Measurements from ENCODE around the gene EXOC3.

Gene EXOC3

DNA sequence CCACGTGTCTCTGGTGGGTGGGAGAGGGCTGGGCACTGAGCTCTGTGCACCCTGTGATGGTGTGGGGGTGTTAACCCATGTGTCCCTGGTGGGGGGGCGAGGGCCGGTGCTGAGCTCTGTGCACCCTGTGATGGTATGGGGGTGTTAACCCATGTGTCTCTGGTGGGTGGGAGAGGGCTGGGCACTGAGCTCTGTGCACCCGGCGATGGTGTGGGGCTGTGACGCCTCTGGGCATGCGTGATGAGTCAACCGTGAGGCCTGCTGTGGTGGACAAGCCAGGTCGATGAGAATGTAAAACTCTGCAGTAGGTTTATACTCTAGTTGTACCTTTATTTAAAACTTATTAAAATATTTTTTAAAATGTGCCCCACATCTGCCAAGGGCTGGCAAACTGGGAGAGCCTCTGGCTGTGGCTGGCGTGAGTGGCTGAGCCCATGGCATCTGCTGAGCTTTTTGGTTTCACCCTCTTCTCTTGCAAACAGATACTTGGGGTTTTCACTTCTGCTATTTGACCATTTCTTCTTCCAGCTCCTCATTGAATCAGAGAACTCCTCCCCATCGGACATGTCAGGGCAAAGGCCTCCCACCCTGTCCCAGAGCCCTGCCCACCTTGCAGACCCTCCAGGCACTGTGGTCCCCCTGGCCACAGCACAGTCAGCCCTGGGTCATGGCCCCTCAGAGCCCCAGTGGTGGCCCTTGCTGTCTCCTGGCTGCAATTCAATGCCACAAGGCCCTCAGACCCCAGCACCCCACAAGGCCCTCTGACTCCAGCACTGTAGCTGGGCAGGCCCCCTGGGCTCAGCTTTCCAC, 18.5 kb upstream of the EXOC3 start:
- TF ChIP-seq FOXA1 (IDR thresholded peaks at IDR 0.05) (no peak), ELF4 (IDR thresholded peaks at IDR 0.05) (no peak), CTBP1 (IDR thresholded peaks at IDR 0.05; ENCODE audit: borderline replicate concordance) (no peak), ARNT (IDR thresholded peaks at IDR 0.05) (no peak), NFRKB (IDR thresholded peaks at IDR 0.05) (no peak), HDGF (IDR thresholded peaks at IDR 0.05; ENCODE audit: borderline replicate concordance) (no peak), L3MBTL2 (conservative IDR thresholded peaks at IDR 0.05) (no peak), SUZ12 (IDR thresholded peaks at IDR 0.05) (no peak), LEF1 (IDR thresholded peaks at IDR 0.05; ENCODE audit: borderline replicate concordance) (no peak), FOXK2 (IDR thresholded peaks at IDR 0.05) (no peak), BHLHE40 (IDR thresholded peaks at IDR 0.05; ENCODE audit: borderline replicate concordance) (no peak)
- TF ChIP-seq, protein P1, sequence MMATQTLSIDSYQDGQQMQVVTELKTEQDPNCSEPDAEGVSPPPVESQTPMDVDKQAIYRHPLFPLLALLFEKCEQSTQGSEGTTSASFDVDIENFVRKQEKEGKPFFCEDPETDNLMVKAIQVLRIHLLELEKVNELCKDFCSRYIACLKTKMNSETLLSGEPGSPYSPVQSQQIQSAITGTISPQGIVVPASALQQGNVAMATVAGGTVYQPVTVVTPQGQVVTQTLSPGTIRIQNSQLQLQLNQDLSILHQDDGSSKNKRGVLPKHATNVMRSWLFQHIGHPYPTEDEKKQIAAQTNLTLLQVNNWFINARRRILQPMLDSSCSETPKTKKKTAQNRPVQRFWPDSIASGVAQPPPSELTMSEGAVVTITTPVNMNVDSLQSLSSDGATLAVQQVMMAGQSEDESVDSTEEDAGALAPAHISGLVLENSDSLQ (IDR thresholded peaks at IDR 0.05): no peak
- CTCF ChIA-PET: interaction anchor here (0.7 kb wide), 1 partner anchor 10 kb away, joined by 3 read pairs; no protein-coding TSS in a partner anchor
- POLR2A ChIA-PET: interaction anchor here (1.1 kb wide), 1 partner anchor 9 kb away, joined by 3 read pairs; no protein-coding TSS in a partner anchor
- no peak for DNase-seq (ENCODE audit: extremely low spot score)

DNA sequence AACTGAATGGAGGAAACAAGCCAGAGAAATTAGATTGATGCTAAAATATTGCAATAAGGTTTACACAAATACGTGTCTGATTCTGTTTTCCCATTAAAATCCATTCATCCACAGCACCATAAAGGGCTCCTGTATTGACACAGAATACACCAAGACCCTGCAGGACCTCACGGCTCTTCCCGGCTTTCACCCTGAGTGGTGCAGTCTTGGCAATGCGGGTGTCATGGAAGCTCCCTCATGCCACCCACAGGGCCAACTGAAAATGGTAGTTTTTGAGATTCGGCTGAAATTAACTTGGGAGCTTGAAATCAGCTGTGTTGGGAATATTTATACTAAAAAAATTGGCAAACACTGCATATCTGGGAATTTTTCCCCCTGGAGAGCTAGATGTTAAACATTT, 17.3 kb upstream of the EXOC3 start:
- DNase-seq (ENCODE audit: extremely low spot score): no peak
- ChIA-PET POLR2A (interaction anchor here (1.1 kb wide), 1 partner anchor 11 kb away, joined by 3 read pairs; no protein-coding TSS in a partner anchor), CTCF (interaction anchor here (0.6 kb wide), 1 partner anchor 11 kb away, joined by 3 read pairs; no protein-coding TSS in a partner anchor)
- no peak for TF ChIP-seq BHLHE40 (IDR thresholded peaks at IDR 0.05; ENCODE audit: borderline replicate concordance)
- TF ChIP-seq HDGF (IDR thresholded peaks at IDR 0.05; ENCODE audit: borderline replicate concordance): no peak
- no peak for TF ChIP-seq NFRKB (IDR thresholded peaks at IDR 0.05)
- TF ChIP-seq LEF1 (IDR thresholded peaks at IDR 0.05; ENCODE audit: borderline replicate concordance): no peak
- TF ChIP-seq SP1 (IDR thresholded peaks at IDR 0.05): no peak
- no peak for TF ChIP-seq FOXK2 (IDR thresholded peaks at IDR 0.05)

DNA sequence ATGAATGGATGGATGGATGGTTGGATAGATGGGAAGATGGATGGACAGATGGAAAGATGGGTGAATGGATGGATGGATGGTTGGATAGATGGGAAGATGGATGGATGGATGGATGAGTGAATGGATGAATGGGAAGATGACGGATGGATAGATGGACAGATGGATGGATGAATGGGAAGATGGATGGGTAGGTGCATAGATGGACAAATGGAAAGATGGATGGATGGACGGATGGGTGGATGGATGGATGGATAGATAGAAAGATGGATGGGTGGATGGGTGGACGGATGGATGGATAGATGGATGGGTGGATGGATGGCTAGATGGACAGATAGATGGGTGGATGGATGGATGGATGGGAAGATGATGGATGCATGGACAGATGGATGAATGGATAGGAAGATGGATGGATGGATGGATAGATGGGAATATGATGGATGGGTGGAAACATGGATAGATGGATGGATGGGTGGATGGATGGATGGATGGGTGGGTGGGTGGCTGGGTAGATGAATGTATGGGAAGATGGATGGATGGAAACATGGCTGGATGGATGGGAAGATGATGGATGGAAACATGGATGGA, 16.5 kb upstream of the EXOC3 start:
- no peak for DNase-seq (ENCODE audit: extremely low spot score)
- POLR2A ChIA-PET: interaction anchor here (1.1 kb wide), 1 partner anchor 12 kb away, joined by 3 read pairs; no protein-coding TSS in a partner anchor
- CTCF ChIA-PET: interaction anchor here (0.6 kb wide), 1 partner anchor 12 kb away, joined by 3 read pairs; no protein-coding TSS in a partner anchor
- TF ChIP-seq TARDBP (IDR thresholded peaks at IDR 0.05): peak; percentile 47; the same call in 1 of the 2 replicates
- TF ChIP-seq LEF1 (IDR thresholded peaks at IDR 0.05; ENCODE audit: borderline replicate concordance): no peak

DNA sequence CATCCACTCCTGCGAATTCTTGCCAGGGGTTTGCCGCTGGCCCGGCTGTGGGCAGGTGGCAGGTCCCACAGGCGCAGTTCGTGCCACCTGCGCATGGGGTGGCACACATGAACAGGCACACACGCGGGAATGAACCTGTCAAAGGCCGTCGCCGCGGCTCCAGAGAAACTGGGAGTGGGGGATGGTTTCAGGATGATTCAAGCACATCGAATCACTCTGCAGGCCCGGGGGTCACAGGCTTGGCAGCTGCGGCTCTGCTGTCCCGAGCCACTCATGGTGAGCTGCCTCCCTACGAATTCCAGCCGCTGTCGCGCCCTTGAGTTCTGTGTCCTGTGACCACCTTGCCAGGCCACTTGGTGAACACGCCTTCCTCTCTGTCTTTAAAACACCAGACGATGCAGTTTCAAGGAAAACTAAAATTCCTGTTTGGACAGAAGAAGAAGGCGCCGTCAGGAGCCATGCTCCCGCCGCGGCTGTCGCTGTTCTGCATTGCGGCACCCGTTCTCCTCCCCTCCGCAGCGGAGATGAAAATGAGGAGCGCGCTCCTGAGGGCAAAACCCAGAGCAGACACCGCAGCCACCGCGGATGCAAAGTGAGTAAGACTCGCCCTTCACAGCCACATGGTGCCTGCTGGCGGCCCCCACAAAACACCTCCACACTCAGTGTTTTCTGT, 15.4 kb upstream of the EXOC3 start:
- ChIA-PET POLR2A (interaction anchor here (0.6 to 1.2 kb wide), 2 partner anchors 12 to 14 kb away, joined by 3 to 7 read pairs; no protein-coding TSS in a partner anchor), CTCF (interaction anchor here (1.2 kb wide), 1 partner anchor 10 kb away, joined by 4 read pairs; no protein-coding TSS in a partner anchor)
- TF ChIP-seq FOXM1 (IDR thresholded peaks at IDR 0.05; ENCODE audit: borderline replicate concordance) (no peak), HDGF (IDR thresholded peaks at IDR 0.05; ENCODE audit: borderline replicate concordance) (no peak), SP1 (IDR thresholded peaks at IDR 0.05) (no peak), FOXK2 (IDR thresholded peaks at IDR 0.05) (no peak), L3MBTL2 (conservative IDR thresholded peaks at IDR 0.05) (no peak), TARDBP (IDR thresholded peaks at IDR 0.05) (no peak), CTBP1 (IDR thresholded peaks at IDR 0.05; ENCODE audit: borderline replicate concordance) (no peak), FOXA1 (IDR thresholded peaks at IDR 0.05) (no peak), NFRKB (IDR thresholded peaks at IDR 0.05) (no peak), ELF4 (IDR thresholded peaks at IDR 0.05) (no peak)
- DNase-seq (ENCODE audit: extremely low spot score): no peak

DNA sequence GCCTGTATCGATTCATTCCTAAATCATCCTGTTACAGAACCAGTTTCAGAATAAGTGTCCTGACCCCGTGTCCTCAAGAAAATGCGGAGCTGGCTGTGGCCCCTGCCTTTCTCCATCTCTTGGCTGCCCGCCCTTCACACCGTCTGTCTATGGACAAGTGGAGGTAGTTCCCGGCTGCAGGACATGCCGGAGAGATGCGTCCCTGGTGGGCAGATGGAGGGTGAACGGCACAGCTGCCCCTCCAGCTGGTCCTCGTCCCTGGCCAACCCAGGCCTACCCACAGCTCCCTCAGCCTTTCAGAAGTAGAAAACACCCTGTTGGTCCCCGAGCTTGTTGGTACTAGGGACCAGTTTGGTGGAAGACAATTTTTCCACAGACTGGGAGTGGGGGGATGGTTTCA, 14.8 kb upstream of the EXOC3 start:
- no peak for DNase-seq (ENCODE audit: extremely low spot score)
- ChIA-PET CTCF (interaction anchor here (0.6 to 1.2 kb wide), 4 partner anchors 9 to 690 kb away, joined by 3 to 5 read pairs (median 4); no protein-coding TSS in a partner anchor), POLR2A (interaction anchor here (0.9 to 1.2 kb wide), 2 partner anchors 13 to 15 kb away, joined by 4 to 7 read pairs; no protein-coding TSS in a partner anchor)
- no peak for TF ChIP-seq SUZ12 (IDR thresholded peaks at IDR 0.05)
- TF ChIP-seq ZNF384 (IDR thresholded peaks at IDR 0.05): no peak
- no peak for TF ChIP-seq NFRKB (IDR thresholded peaks at IDR 0.05)
- TF ChIP-seq ARNT (IDR thresholded peaks at IDR 0.05): no peak
- no peak for TF ChIP-seq TARDBP (IDR thresholded peaks at IDR 0.05)
- TF ChIP-seq, protein P1 (IDR thresholded peaks at IDR 0.05): no peak
- no peak for TF ChIP-seq ELF4 (IDR thresholded peaks at IDR 0.05)
- no peak for TF ChIP-seq HDGF (IDR thresholded peaks at IDR 0.05; ENCODE audit: borderline replicate concordance)
- no peak for TF ChIP-seq BHLHE40 (IDR thresholded peaks at IDR 0.05; ENCODE audit: borderline replicate concordance)
- no peak for TF ChIP-seq SP1 (IDR thresholded peaks at IDR 0.05)
